Right kidney (tissue), 9 donors: ENCODE data around the gene GRIA4.

Experiments used
- DNase-seq: peaks from one replicate; pipeline ENCODE4 v3.0.0-alpha.2; 2016
- long read RNA-seq, 8 donors: transcript quantifications; one replicate each; lab custom pipeline, GENCODE V29; 2026

Gene GRIA4
- long read RNA-seq, donor 1: 0 reads
- long read RNA-seq, donor 2, partial matches to known transcripts: 0 of 1 reads
- long read RNA-seq, donor 2, other reads (novel, unspliced or antisense): 0 of 1 reads
- long read RNA-seq, donor 3: 0 reads
- long read RNA-seq, donor 4: 0 reads
- long read RNA-seq, donor 5: 0 reads
- long read RNA-seq, donor 6: 0 reads
- long read RNA-seq, donor 7: 0 reads
- long read RNA-seq, donor 8: 0 reads

GRCh38 chr11:105609832-105610781, at the start of gene GRIA4:
TSS of gene GRIA4 (plus strand) at chr11:105610073. CDS start at chr11:105610998, 925 bp downstream.
- peak; percentile 65 for DNase-seq

DNA sequence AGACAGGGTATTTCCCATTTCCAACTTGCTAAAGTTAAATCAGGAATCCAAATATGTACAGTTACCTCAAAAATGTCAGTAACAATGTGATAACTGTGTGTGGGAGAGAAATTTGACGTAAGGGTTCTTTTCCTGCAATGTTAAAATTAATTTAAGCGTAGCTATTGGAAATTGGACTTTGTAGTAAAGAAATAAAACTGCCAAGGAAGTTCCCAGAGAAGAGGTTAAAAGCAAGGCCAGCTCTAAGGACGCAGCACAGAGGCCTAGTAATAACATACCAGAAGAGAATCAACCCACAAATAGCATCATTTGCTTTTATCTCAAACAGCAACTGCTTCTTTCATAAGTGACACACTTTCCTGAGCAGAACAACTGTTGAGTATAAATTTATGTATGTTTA, 36.8 kb upstream of the GRIA4 start:
- no peak for DNase-seq

- DNase-seq: no peak
These were observed 34.9 kb upstream of the GRIA4 start for GRCh38 chr11:105574974-105575373.

DNA sequence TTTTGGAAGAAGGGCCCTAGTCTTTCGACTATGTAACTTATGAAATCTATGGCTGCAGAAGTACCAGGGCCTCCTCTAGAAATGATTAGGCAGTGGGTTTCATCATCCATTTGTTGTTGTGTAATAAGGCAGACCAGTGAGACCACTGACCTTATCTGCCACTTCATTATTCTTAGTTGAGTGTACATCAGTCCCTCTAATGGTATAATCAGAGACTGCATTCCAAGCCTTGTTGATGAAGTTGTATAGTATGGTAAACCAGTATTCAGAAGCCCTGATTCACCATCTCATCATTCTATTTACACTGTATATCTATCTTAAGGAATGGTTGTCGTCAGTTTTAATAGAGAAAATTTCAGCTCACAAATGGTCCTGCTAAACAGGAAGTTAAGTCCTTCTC, 32.2 kb upstream of the GRIA4 start:
- no peak for DNase-seq

DNA sequence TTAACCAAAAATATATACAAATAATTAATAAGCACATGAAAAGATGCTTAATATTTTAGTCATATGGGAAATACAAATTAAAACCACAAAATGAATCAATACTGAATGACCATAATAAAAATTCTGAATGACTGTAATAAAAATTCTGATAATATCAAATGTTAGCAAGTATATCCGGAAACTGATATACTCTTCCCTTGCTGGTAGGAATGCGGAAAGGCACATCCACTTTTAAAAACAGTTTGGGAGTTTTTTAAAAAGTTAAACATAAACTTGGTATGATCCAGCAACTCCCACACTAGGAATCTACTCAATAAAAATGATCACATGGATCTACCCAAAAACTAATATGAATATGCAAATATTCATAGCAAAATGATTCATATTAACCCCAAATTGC, 30.8 kb upstream of the GRIA4 start:
- no peak for DNase-seq

GRCh38 chr11:105582497-105582896, 27.4 kb upstream of the GRIA4 start:
- no peak for DNase-seq

GRCh38 chr11:105588001-105588400, 21.9 kb upstream of the GRIA4 start:
- no peak for DNase-seq

DNA sequence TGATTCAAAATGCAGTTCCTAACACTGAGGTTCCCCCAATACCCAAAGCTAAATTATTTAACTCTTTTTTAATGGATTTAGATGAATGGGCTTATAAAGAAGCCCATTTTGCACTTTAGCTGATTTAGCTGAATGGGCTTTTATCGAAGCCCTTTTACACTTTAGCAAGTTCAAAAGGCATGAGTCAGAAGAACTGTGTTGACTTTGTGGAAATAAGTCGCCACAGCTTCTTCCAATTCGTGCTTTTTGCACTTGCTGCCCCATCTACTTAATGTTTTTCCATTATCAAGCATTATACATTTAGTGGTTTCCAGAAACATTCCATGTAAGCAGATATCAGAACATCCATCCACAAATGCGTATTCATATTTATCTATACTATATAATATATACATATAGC, 20.5 kb upstream of the GRIA4 start:
- DNase-seq: no peak

DNA sequence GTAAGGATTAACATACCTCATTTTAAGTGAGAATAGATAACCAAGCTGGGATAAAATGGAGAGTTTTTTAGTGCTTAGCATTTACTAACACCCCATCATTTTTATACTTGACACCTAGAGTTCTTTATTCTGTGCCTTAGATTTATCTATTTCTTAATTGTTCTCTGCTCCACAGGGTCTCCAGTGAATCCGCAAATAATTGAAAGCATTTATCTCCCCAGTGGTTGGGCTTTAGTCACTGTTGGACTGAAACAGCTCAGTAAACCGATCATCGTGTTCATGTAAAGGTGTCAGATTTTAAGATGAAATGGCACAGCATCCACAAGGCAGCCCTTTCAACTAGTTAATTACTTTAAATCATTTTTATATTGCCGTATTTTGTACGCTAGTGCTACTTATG, 17.8 kb upstream of the GRIA4 start:
- no peak for DNase-seq

DNA sequence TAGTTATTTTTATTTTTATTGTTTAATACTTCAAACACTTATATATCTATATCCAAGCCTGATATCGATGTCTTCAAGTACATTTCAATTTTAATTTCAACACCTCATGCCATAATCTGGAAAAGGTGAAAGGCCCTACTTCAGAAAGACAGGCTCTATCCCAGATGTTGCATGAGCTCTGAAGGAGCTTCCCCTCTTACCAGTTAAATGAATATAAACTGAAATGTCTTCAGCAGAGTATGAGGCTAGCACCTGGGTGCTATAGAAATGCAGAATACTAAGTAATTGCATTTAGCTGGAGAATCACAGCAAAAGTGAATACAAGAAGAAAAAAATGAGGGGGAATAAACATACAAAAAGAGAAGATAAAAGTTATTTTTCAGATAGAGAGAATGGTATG, 11.5 kb upstream of the GRIA4 start:
- no peak for DNase-seq

DNA sequence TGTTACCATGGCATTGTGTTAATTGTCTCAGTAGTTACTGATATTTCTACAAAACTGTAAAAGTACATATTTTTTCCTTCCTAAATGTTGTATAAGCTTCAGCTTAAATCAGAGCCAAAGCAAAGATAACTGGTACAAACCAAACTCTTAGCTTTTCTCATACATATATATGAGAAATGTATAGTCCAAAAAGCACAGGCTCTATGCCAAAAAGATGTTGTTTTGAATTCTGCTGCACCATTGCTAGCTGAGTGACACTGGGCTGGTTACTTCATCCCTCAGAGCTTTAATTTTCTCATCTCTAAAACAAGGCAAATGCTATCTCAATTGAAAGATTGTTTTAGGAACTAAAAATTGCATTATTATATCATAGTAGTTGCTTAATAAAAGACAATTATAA, 6.7 kb upstream of the GRIA4 start:
- DNase-seq: no peak

DNA sequence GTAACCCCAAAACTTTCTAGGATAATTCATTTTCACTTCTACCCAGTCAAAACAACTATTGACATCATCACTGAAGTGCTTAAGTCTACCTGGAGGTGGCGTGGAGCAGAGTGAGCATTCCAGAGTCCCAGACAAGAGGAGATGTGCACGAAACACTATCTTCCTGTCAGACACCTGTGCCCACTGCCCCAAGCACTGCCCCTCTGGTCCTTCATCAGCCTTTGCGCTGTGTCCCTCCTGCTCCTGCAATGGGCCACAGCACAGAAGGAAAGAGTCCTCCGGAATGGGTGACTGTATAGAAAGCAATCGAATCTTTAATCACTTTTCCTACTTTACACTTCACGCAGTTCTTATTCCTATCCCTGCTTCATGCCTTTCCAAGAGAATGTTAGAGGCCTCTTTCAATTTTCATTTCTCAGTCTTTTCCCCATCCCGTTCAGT, 512 bp upstream of the GRIA4 start:
- peak; percentile 18 for DNase-seq

GRCh38 chr11:105610871-105611571, 1.1 kb downstream of the GRIA4 start:
- peak; percentile 16 for DNase-seq

GRCh38 chr11:105611572-105612441, 1.9 kb downstream of the GRIA4 start:
- peak; percentile 29 for DNase-seq

DNA sequence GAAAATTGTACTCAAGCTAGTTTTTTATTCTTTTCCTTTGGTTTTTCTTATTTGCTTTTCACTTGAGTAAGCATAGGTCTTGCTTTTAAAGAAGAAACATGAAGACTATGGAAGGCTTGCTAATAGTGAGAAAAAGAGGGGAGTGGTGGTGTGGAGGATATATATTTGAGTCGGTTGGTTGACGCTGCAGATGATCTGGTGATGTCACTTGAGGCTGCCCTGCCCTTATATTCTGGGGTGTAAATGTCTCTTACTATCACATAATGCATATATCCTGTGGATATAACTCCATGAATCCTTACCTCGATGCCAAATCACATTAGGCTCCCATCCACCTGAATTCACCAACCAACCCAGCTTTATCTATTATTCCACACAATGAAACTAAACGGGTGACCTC, 2.9 kb downstream of the GRIA4 start:
- DNase-seq: no peak

DNA sequence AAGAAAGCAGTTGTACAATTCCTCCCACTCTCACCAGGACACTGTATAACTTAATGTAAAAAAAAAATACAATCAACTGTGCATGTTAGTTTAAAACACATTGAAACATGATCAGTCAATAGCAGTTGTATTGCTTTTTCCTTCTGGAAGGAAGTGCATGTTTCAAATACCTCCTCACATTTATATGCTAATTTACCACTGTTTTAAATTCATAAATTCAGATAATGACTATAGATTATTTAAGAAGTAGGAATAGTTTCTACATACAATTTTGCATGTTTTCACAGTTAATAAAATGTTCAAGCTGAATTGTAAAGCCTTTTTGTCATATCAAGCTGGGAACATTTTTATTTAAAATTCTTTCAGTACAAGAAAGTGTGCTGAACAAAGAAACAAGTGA, 3.3 kb downstream of the GRIA4 start:
- DNase-seq: no peak

DNA sequence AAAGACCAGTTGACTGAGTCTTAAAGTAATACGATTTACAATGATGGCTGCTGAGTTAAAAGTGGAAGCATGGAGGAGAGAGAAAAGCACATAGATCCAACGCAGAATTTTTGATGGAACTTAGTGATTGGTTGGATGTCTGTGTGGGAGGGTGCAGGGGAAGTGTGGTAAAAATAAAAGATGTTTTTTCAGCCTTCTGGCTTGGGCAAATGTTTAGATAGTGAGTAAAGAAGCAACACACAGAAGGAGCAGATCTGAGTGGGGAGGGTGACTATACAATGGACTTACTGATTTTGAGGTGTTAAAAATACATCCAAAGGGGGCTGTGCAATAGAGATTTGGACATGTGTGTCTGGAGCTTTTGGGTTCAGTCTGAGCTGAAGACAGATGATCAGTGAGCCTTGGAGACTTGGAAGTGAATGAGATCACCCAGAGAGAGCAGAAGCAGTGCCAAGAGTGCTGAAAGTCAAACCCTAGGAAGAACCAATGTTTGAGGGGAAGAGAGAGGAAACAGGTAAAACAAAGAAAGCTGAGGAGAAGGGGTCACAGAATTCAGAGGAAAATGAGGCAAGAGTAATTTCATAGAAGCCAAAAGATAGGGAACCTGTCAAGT, 8.6 kb downstream of the GRIA4 start:
- no peak for DNase-seq

DNA sequence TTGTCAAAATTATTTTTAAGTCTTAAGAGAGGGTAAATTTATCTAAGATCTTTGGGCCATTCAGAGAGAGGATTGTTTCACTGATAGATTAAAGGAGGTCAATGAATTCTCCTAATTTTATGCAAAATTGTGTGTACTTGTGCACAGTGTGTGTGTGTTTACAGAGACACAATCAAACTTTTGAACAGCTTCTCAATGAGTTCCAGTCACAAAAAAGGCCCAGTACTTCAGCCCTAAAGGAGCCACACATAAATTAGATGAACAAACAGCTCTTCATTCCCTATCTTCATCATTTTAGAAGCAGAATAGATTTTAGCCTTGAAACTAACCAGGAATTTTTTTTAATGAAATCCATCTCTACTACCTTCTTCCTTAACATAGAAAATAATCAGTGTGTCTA, 9.7 kb downstream of the GRIA4 start:
- no peak for DNase-seq

DNA sequence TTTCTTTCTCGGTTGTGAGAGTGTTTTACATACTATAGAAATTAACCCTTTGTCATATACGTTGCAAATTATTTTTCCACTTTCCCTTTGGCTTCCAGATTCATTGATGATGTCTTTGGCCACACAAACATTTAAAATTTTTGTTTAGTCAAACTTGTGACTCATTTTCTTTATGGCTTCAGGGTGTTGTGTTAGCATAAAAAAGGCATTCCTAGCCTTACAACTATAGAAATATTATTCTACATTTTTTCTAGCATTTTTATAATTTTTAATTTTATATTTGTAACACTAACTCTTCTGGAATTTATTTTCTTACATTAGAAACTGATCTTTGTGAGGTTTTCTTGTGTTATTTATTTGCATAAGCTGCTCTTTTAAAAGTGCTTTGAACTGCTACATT, 12.1 kb downstream of the GRIA4 start:
- no peak for DNase-seq

DNA sequence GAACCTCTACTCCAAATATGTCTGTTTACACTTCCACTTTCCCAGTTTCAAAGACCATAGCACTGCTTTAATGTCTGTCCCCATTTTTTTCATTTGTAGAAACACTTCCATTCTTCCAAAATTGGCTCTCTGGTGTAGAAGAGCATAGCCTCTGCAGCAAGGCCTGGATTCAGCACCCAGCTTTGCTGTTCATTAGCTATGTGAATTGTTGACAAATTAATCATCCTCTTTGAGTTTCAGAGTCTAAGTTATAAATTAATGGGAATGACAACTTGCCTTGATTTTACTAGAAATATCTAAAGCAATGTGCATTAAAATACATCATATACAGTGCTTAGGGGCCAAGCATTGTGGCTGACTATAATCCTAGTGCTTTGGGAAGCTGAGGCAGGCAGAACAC, 22.4 kb downstream of the GRIA4 start:
- DNase-seq: no peak

GRCh38 chr11:105635466-105635865, 25.6 kb downstream of the GRIA4 start:
- no peak for DNase-seq

DNA sequence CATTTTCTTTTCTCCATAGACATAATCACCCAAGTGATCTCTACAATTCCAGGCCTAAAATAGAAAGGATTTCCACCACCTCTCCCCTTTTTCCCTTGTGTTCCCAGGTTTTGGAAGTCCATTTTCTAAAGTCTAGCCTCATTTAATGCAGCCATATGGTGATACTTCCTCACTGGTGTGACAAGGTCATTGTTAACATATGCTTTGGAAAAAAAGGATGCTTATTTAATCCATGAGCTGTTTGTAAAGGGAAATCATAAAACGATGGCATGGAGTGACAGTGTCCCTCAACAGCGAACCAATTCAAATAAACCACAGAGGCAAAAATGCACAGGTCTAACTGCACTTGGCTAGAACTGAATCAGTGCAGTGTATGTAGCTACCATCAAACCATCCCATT, 26.6 kb downstream of the GRIA4 start:
- no peak for DNase-seq
